Kidney tubule cell (primary cell): ENCODE measurements around the gene MTCH1.
A peak's percentile ranks its signal among the peaks of the same experiment; 100 is the strongest.

Experiments
- DNase-seq: peaks from one replicate; pipeline ENCODE4 v3.0.0-alpha.2; 2018; ENCODE audit warnings: low spot score

MTCH1 gene

DNA sequence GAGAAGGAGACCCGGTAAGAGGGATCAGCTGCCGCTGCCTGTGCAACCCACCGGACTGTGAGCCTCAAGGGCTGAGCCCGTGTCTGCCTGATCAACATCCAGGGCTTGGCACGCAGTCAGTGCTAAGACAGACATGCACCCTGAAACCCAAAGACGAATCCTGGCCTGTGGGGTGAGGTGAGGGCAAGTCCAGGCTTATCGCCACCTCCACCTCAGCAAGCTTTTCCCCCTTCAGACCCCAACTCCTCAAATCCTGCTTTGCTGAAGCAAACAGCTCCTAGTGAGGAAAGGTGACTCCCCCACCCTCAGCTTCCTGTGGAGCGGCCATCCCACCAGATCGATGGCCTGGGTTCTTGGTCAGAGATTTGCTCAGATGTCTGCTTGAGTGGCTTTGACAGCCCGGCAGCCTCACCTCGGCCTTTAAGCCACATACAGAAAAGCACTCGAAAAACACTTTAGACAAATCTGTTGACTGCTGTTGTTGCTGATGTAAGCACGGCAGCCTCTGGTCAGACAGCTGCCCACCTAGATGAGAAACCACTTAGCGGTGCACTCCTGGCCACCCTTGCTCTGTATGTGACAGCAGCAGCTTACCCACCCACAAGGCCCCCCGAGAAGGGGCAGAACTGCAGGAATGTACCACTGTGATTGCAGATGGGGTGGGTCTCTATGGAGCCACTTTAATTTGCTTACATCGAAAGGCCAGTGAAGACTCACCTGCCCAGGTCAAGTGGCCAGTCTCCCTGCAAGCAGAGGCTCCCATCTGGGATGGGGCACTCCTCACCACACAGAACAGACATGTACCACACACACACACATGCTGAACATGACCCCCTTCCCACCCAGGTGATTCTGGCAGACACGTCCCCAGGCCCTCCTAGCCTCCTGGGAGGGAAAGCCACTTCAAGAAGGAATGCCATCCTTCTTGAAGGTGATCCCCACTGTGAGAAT lies 14.8 kb downstream of the MTCH1 start:
- no peak for DNase-seq

DNA sequence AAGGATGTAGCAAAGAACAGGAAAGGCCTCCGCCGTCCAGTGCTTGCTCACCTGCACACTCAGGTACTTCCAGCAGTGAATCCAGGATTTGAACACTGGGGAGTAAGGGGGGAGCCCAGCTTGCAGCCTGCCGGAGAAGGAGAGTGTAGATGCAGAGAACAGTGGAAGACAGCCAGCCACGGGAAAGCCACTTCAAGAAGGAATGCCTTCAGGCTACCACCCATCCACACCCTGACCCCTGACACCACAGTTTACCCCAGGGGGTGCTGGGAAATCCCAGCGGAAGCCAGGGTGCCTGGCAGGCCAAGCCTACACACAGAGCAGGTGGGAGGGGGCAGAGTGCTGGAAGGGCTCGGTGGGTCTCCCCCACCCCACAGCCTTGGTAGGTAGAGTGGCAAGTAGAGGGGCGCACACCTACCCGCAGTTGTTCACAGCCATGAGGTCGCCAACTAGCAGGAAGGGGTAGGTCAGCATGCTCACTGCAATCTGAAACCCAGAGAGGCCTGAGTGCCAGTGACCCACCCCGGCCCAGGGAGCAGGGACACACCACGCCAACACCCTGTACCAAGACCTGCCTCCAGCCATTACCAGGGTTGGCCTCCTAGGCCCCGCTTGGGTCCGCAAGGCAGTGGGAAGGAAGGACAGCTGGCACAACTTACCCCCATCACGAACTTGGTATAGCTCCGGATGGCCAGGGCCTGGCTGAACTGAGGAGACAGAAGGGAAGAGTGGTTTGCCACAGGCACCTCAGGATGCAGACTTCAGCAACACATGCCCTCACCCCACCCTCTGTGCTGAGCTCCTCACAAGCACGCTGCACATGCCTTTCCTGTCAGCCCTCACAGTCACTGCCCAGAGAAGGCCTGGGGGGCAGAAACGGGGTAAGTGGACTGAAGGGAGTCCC lies 15.8 kb downstream of the MTCH1 start:
- DNase-seq, result no peak

DNA sequence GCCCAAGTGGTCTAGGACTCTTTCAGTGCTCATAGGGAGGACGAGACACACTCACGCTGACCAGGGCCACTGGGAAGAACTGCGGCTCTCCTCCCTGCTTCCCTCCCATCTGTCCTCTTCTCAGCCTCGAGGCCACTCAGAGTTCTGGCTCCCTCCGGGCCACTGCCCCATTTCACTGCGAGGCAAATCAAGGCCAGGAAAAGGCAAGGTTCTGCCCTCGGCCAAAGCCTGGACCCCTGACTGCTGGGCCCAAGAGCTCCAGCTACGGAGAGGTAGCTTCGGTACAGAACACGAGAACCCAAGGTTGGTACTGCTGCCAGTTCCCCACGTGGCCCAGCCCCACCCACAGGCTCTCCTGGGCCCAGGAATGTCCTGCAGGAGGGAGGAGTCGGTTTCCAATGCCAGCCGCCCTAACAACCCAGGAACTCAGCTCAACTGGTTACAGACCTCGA lies 16.7 kb downstream of the MTCH1 start:
- DNase-seq, result no peak

DNA sequence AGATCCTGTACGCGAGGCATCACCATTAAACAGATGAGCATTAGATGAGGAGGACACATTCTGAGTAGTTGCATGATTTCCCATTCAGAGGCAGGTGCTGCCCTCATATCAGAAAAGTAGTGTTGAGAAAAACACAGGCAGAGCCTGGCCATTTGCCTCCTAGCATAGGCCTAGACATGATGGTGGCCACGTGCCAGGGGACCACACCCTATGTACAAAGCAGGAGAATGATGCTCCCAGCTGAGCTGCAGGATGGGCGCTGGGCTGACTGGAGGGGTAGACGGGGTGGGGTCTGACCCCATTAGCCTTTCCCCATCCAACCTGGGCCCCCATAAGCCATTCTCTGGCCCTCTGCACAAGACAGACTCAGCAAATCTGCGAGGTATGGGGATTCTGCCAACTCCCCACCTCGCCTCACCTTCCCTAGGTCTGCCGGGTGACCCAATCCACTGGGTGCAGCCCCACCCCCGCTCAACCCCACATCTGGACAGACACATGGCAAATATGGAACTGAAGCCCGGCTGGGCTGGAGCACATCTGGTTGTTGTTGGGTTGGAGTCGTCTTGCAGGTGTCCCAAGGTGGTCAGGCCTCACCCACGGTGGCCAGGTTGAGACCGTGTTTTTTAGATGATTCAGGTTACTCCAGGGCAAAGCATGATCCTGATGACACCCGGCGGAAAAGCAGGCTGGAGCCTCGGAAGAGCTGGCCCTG lies 17.6 kb downstream of the MTCH1 start:
- DNase-seq, result no peak

DNA sequence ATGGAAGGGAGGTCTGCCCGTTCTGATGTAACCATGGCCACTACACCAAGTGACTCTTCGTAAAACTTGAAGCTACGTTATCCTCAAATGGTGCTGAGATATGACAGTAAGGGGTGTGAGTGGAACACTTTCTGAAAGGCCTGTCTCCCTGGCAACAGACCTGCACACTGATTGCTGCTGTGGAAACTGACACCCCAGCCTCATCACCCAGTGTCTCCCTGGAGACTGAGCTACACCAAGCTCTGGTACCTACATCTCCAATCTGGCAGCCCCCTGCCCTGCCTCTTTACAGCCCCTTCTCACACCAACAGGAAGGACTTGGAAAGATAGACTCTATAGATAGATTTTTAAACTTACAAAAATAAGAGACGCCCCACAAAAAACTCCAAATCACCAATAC lies 18.2 kb downstream of the MTCH1 start:
- DNase-seq, result no peak

DNA sequence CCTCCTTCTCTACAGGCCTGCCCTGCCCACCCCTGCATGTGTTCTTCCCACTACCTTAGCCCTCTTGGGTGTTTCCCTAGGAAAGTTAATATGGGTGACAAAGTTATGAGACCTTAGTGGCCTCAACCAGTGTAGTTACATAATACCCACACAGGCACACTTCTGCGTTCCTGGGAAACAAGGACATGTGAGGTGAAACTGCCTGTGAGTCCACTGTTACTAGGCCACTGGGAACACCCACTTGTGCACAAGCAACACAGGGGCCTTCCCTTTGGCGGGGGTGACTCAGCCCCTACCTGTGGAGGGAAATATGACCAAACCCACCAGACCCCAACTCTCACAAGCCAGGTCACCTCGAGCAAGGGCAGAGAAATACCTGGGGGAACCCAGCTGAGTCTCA lies 18.7 kb downstream of the MTCH1 start:
- no peak for DNase-seq

DNA sequence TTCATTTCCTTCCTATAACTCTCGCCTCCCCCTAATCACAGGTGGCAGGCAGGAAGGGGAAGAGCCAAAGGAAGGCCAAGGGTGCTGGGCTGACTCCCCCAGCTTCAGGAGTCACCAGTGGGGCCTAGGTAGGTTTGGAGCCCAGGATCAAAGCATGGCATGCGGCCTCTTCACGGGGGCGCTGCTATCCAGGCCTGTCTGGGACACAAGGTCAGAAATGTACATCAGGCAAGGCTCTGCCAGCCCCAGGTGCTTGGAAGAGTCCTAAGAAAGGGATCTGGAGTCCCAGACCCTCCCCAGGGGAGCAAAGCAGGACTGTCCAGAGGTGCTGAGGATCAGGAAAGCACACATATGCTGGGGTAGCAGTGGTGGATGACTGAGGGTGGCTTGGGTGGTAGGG lies 21.1 kb downstream of the MTCH1 start:
- DNase-seq, result no peak

DNA sequence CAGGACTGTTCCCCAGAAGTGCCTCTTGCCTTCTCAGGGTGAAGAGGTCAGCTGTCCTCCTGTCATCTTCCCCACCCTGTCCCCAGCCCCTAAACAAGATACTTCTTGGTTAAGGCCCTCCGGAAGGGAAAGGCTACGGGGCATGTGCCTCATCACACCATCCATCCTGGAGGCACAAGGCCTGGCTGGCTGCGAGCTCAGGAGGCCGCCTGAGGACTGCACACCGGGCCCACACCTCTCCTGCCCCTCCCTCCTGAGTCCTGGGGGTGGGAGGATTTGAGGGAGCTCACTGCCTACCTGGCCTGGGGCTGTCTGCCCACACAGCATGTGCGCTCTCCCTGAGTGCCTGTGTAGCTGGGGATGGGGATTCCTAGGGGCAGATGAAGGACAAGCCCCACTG lies 21.6 kb downstream of the MTCH1 start:
- DNase-seq, result no peak

DNA sequence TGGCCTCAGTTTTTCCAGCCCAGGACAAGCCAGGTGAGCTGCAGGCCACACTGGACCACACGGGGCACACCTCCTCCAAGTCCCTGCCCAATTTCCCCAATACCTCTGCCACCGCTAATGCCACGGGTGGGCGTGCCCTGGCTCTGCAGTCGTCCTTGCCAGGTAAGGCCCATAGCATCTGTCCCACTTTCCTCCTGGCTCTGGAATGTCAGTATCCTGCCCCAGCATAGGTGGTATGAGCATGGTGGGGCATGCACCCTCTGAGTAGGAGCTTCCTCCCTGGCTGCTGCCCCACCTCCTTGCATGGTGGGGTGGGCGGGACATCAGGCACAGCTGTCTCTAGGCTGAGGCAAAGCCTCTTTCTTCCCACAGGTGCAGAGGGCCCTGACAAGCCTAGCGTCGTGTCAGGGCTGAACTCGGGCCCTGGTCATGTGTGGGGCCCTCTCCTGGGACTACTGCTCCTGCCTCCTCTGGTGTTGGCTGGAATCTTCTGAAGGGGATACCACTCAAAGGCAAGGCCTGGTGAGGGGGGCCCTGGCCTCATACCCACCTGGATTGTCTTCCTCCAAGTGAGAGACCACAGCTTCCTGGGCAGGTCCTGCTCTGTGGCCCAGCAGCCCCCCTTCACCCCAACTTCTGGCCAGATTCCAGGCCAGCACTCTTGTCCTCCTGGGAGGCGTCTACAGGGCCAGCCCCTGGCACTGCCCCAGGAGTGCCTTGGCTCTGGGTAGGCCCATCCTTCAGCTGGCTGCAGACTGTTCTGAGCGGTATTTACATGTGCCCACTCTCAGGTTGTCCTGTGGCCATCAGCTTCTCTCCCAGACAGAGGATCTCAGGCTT lies 22.3 kb downstream of the MTCH1 start:
- no peak for DNase-seq

DNA sequence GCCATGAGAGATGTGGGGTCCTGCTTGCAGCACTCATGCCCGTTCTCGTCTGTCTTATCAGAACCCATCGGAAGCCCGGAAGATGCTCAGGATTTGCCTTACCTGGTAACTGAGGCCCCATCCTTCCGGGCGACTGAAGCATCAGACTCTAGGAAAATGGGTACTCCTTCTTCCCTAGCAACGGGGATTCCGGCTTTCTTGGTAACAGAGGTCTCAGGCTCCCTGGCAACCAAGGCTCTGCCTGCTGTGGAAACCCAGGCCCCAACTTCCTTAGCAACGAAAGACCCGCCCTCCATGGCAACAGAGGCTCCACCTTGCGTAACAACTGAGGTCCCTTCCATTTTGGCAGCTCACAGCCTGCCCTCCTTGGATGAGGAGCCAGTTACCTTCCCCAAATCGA lies 23.1 kb downstream of the MTCH1 start:
- peak; percentile 48 for DNase-seq

DNA sequence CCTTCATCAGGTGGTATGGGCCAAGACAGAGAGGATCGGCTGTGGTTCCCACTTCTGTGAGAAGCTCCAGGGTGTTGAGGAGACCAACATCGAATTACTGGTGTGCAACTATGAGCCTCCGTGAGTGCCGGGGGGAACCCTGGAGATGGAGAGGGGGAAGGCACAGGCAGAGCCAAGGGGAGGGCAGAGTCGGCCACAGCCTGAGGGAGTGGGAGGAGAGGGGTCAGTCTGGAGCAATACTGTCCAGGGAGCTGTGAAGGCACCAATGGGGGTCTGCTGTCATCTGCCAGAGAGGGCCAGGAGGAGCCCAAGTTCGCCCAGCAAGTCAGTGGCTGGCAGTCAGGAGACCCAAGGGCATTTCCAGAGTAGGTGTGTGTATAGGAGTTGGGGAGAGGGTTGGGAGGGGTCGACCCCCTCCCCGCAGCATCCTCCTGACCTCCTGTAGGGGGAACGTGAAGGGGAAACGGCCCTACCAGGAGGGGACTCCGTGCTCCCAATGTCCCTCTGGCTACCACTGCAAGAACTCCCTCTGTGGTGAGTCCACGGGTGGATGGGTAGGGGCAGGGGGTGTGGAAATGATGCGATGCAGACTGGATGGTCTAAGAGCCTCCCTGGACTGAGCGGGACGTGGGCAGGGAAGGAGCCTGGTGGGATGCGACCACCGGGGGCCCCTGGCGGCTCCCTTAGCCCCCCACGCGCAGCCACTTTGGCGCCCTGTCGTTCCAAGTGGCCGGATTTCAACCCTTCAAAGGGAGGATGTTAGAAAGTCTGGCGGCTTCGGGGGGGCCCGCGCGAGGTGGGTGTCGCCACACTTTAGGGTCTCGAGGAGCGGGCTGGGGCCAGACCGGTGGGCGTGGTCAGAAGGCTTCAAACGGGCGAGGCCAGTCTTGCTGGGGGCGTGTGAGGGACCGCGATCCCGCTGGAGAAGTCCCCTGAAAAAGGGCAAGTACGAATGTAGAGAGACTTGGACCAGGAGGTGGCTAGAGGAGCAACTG lies 24.3 kb downstream of the MTCH1 start:
- no peak for DNase-seq

DNA sequence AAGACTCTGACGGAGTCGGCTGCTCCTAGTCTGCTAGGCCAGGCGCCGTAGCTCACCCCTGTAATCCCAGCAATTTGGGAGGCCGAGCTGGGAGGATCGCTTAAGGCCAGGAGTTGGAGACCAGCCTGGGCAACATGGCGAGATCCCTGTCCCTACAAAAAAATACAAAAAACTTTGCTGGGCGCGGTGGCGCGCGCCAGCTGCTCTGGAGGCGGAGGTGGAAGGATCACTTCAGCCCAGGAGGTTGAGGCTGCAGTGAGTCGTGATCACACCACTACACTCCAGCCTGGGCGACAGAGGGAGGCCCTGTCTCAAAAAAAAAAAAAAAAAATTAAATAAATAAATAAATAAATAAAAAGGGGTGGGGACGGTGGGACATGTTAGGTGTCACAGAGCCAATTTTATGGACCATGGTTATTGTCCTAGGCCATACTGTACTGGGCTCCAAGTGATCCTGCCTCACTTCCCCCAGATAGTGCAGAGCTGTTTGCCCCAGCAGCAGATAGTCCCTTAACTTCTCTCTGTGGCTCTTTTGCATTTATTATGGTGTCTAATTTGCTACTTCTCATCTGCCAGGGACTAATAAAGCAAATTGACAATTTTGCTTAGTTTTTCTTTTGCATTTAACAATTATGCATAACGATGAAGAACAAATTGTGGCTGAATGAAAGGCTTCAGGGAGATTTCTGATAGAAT lies 26.3 kb downstream of the MTCH1 start:
- DNase-seq, result no peak

DNA sequence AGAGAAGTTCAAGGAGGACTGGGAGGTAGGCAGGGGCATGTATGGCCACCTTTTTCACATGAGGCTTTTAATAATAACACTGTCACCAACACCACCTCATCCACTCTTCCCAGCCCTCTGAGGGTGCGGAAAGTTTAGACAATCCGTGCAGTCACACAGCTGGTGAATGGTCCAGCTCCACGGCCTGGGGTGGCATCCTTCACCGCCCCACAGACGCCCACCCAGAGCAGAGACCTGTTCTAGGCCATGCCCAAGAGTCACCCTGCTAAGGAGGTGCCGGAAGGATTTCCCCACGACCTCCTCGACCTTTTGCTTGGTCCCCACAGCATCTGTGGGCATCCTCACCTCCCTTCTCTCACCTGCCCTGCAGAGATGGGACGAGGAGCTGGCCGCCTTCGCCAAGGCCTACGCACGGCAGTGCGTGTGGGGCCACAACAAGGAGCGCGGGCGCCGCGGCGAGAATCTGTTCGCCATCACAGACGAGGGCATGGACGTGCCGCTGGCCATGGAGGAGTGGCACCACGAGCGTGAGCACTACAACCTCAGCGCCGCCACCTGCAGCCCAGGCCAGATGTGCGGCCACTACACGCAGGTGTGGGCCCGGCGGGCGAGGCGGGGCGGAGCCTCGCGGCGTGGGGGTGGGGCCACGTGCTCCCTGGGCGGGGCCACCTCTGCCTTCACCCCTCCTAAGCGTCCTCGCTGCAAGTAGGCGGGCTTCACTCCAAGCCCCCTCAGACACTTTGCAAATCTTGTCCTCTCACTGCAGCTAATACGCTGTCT lies 27.0 kb downstream of the MTCH1 start:
- DNase-seq, result no peak

DNA sequence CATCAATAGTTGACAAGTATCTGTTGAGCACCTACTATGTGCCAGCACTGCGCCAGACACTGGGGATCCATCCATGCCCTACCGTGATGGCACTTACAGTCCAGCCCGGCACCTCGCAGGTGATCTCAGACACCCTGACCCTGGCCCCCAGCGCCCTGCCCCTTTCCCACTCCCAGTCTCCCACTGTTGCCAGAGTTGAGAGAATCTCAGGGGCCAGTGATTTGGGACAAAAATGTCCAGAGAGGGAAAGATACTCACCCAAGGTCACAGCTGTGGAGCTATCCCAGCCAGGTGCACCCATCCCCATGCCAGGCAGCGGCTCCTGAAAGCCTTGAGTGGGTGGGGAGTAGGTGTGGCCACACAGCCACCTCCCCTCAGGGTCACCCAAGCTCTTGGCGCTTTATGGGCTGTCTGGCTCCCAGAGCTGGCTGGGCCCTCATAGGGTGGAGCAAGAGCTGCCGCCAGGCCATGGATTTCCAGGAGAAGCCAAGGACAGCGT lies 28.2 kb downstream of the MTCH1 start:
- no peak for DNase-seq

DNA sequence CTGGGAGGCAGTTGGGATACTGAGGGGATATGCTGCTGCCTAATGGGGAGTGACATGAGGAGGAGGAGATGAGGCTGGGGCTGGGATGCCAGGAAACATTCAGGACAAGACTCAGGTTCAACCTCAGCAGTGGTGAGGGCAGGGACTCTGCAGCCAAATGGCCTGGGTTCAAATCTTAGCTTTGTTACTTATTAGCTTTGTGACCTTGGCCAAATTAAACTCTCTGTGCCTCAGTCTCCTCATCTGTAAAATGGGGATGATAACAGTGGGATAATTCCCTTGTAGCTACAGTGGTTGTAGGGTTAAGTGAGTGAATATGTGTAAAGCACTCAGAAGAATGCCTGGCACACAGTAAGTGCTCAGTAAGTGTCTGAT lies 29.6 kb downstream of the MTCH1 start:
- DNase-seq, result no peak

DNA sequence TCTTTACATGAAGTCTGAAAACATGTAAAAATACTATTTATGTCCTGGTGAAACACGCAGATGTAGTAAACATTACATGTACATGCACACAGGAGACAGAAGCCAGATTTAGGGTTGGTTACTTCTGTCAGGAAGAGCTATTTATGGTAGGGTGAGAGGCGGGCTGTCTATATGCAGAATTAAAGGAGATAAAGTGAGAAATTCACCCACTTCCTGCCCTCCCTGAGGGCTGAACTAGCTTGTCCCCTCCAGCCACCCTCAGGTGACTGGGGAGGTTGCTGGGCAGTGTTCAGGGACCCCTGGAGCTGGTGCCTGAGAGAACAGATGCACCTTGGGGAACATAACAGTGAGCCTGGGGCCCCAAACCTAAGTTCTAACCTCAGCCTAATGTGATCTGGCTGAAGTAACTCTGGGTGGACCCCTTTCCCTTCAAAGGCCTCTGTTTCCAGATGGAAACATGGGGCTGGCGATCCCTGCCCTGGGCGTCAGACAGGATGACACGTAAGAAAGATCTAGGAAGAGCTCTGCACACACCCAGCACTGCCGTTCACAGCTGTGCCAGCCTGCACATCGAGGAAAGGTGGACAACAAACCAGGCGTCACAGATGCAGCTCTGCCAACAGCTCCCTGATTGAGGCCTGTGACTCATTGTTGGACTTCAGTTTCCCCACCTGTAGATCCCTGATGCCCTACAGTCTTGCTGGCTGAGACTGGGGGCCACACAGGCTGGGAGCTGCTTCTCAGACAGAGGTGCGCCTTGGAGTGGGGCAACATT lies 30.1 kb downstream of the MTCH1 start:
- peak; percentile 14 for DNase-seq

DNA sequence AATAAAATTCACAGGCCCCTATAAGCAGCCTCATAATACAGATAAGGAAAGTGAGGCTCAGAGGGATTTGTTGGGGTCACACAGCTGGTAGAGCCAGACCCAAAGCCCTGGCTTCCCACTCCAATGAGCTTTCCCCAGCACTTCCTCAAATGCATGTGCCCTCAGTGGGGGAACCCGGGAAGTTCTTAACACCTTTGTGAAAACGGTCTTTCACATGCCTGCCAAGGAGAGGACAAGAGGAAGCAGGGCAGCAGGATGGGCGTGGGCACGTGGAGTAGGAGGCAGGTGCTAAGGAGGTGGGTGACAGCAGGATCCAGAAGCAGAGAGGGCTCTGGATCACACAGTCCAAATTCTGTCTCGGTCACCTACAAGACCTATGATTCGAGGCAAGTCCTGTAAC lies 30.9 kb downstream of the MTCH1 start:
- DNase-seq, result no peak
